Measurements from ENCODE around the gene ENPP1. TPM values are rescaled to one million over a fixed set of nuclear protein-coding genes. Genes with fewer than 3 reads are reported as not detected.

Gene ENPP1
- total RNA-seq, 6 donors from 2014 or later = 0.89 to 2.4 (median 1.5) TPM

DNA sequence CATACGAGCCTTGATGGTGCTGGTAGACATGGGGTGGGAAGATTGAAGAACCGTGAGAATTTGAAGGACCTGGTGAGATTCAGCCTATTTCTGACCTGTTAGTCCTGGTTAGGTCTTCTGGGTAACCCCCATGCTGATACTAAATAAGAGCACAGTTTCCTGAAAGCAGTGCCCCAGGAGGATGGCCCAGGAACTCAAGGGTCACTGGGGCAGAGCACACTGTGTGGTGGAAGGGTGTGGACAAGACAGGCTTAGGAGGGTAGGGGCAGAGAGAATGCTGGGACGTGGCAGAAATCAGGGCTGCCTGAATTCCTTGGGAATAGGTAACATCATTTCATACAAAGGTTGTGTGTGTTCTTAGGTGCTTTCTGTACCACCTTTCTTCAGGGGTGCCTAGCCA lies 31.9 kb upstream of the ENPP1 start:
- H3K36me3 ChIP-seq = no peaks in the 10 kb centered on the region
- DNase-seq = no peak
- no peak for TF ChIP-seq POLR2A (IDR thresholded peaks at IDR 0.05)
- H3K27me3 ChIP-seq = no peaks in the 10 kb centered on the region
- no peaks in the 10 kb centered on the region for H3K9me3 ChIP-seq
- WGBS, 2 donors = 89 to 95% methylated on average over 3 of the region's 3 CpGs
- ATAC-seq (ENCODE audit: low FRiP score in 2 of 2) = no peak
- no peak overlapping the region for H3K4me3 ChIP-seq
- no peaks in the 10 kb centered on the region for H3K4me1 ChIP-seq
- no peak overlapping the region for H3K27ac ChIP-seq

DNA sequence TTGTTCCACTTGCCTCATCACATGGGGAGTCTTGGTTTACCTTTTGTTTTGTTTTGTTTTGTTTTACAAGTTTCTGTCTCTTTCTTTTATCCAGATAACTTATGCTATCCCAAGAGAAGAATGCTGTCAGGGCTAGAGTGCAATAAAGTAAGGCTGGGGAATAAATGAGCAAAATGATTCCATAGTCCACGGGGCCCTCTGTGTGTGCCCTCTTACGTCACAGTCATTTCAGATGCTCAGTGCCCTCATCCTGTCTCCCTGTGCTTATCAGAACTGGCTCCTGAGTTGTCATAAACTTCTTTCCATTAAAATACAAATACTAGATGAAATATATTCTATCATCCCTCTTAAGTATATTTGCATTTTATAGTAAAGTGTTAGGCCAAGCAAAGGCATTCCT lies 30.8 kb upstream of the ENPP1 start:
- Histone ChIP-seq H3K4me3 (no peak overlapping the region), H3K9me3 (no peaks in the 10 kb centered on the region), H3K27me3 (no peaks in the 10 kb centered on the region), H3K27ac (no peak overlapping the region), H3K4me1 (no peaks in the 10 kb centered on the region), H3K36me3 (no peaks in the 10 kb centered on the region)
- TF ChIP-seq EP300 (IDR thresholded peaks at IDR 0.05) (no peak), POLR2AphosphoS5 (IDR thresholded peaks at IDR 0.05) (no peak), POLR2A (IDR thresholded peaks at IDR 0.05) (no peak)
- TF ChIP-seq, protein P1, sequence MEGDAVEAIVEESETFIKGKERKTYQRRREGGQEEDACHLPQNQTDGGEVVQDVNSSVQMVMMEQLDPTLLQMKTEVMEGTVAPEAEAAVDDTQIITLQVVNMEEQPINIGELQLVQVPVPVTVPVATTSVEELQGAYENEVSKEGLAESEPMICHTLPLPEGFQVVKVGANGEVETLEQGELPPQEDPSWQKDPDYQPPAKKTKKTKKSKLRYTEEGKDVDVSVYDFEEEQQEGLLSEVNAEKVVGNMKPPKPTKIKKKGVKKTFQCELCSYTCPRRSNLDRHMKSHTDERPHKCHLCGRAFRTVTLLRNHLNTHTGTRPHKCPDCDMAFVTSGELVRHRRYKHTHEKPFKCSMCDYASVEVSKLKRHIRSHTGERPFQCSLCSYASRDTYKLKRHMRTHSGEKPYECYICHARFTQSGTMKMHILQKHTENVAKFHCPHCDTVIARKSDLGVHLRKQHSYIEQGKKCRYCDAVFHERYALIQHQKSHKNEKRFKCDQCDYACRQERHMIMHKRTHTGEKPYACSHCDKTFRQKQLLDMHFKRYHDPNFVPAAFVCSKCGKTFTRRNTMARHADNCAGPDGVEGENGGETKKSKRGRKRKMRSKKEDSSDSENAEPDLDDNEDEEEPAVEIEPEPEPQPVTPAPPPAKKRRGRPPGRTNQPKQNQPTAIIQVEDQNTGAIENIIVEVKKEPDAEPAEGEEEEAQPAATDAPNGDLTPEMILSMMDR (IDR thresholded peaks at IDR 0.05) = no peak
- 77 to 91% methylated on average over 2 of the region's 2 CpGs for WGBS, 2 donors
- no peak for ATAC-seq (ENCODE audit: low FRiP score in 2 of 2)
- DNase-seq = no peak

DNA sequence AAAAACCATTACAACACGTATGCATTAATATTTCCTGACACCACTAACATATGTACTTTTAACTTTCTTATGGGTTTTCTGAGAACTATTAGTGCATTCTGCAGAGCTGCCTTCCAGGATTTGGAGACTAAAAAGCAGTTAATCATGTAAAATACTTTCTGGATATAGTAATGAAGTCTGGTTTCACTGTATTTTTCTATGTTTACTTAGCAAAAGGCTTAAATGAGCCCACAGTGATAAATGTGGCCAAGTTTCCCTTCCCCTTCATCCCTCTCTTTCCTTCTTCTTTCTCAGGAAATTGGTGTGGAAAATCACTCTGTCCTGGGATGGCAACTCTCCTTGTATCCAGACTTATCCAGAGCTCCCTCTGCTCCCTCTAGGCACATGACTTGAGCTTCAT lies 29.7 kb upstream of the ENPP1 start:
- Histone ChIP-seq H3K4me1 (no peaks in the 10 kb centered on the region), H3K4me3 (no peak overlapping the region), H3K27me3 (no peaks in the 10 kb centered on the region), H3K9me3 (no peaks in the 10 kb centered on the region), H3K36me3 (no peaks in the 10 kb centered on the region), H3K27ac (no peak overlapping the region)
- TF ChIP-seq EP300 (IDR thresholded peaks at IDR 0.05) (no peak), POLR2A (IDR thresholded peaks at IDR 0.05) (no peak), POLR2AphosphoS5 (IDR thresholded peaks at IDR 0.05) (no peak)
- TF ChIP-seq, protein P1 (IDR thresholded peaks at IDR 0.05) = no peak
- DNase-seq = no peak
- ATAC-seq (ENCODE audit: low FRiP score in 2 of 2) = peak in 1 of 2 donors; percentile 46
- 72 to 76% methylated on average over 1 of the region's 1 CpG for WGBS, 2 donors

DNA sequence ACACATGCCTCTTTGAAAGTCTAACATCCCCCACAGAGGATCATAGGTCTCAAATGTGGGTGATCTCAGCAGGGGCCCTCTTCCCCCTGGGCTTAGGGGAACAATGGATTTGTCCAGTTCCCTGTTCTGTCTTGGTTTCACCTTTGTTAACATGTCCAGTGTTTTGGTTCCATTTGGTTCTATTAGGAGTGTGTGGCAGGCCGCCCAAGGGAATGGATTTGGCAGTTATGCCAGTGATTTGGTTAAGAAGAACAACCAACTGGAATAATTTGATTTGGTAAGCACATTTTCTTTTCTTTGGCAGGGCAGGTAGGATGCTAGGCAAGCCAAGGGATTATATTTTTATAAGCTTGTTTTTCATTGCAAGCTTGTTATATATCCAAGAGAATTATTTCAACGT lies 28.5 kb upstream of the ENPP1 start:
- Histone ChIP-seq H3K27ac (no peak overlapping the region), H3K4me3 (no peak overlapping the region), H3K36me3 (no peaks in the 10 kb centered on the region), H3K27me3 (no peaks in the 10 kb centered on the region), H3K9me3 (no peaks in the 10 kb centered on the region), H3K4me1 (no peaks in the 10 kb centered on the region)
- ATAC-seq (ENCODE audit: low FRiP score in 2 of 2) = no peak
- DNase-seq = no peak
- WGBS, 2 donors = 90 to 91% methylated on average over 2 of the region's 2 CpGs
- no peak for TF ChIP-seq EP300 (IDR thresholded peaks at IDR 0.05)
- TF ChIP-seq POLR2A (IDR thresholded peaks at IDR 0.05) = no peak
- TF ChIP-seq POLR2AphosphoS5 (IDR thresholded peaks at IDR 0.05) = no peak
- TF ChIP-seq, protein P1 (IDR thresholded peaks at IDR 0.05) = no peak

DNA sequence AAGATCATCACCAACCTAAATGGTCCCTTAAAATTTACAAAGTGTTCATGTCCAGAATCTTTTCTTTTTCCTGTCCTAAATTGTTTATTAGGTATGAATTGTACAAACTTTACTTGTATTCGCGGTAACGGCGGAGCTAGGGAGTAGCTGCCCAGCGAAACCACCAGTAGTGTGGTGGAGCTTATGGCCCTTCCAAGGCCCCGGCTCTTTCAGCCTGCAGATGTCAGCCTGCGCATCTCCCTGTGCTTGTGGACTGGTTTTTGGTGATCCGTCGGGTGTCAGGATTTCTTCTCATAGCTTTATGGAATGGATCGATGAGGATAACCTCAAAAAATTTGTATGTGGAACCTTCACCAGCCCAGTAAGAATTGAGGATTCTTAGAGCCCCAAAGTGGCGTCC lies 27.2 kb upstream of the ENPP1 start:
- no peak for DNase-seq
- TF ChIP-seq POLR2A (IDR thresholded peaks at IDR 0.05) (no peak), POLR2AphosphoS5 (IDR thresholded peaks at IDR 0.05) (no peak), EP300 (IDR thresholded peaks at IDR 0.05) (no peak)
- TF ChIP-seq, protein P1 (IDR thresholded peaks at IDR 0.05) = no peak
- H3K4me1 ChIP-seq = no peaks in the 10 kb centered on the region
- no peaks in the 10 kb centered on the region for H3K36me3 ChIP-seq
- 89 to 90% methylated on average over 11 of the region's 11 CpGs for whole genome bisulfite sequencing, 2 donors
- H3K27ac ChIP-seq = no peak overlapping the region
- no peaks in the 10 kb centered on the region for H3K9me3 ChIP-seq
- no peaks in the 10 kb centered on the region for H3K27me3 ChIP-seq
- ATAC-seq (ENCODE audit: low FRiP score in 2 of 2) = no peak
- H3K4me3 ChIP-seq = no peak overlapping the region

Measured in upper lobe of left lung (tissue), 6 donors.